GM13976 (cell line): ENCODE results near the gene MRPL53.
A peak's percentile ranks its signal among the peaks of the same experiment; 100 is the strongest.

Source experiments
- DNase-seq: peaks from one replicate; pipeline ENCODE4 v3.0.0; 2012; ENCODE audit warnings: low spot score
- CTCF ChIP-seq: IDR thresholded peaks from 2 replicates; pipeline ENCODE4 v1.5.1; 2012; ENCODE audit warnings: borderline replicate concordance, mild to moderate bottlenecking; ENCODE audit not compliant: insufficient read depth; ENCODE audit errors: extremely low read depth, missing control alignments, control extremely low read depth
- in situ Hi-C: fragments of 300-500 bp; cut with MboI; formaldehyde crosslinking; loops from one replicate; pipeline ENCODE4 v1.12.0; 2022; ENCODE audit warnings: low sequenced_read_pairs, mixed read lengths, inconsistent platforms; ENCODE audit not compliant: unreplicated experiment

The MRPL53 gene

DNA sequence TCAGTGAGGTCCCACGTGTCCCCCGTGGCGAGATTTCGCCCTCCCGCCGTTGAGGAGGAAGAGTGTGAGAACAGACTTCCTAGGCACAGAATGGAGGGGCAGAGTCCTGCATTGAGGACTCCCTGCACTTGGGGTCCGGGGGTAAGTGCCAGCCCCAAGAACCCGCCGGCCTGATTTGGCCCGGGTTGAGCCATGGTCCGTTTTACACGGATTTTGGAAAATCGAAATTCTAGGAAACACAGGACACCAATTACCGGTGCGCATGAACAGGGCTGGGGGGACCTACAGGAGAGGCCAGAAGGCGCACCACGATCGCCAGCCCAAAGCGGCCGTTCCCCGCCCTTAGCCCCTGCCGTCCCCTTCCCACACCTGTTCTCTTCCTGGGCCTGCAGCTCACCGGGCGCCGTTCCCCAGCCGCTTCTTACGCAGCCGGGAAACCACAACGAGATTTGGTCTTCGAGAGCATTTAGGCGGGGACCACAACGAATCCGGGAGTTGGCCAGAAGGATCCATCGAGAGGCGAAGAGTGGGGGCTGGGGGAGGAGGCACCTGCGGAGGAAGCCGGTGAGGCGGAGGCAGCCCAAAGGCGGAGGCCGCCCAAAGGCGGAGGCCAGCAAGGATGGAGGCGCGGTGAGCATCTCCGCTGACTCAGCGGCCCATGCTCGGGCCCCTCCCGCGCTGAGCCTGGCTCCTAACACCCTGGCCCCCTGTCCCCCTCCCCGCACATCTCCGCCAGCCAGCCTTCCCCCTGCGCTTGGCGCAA lies 41.3 kb upstream of the MRPL53 start:
- DNase-seq = no peak
- in situ Hi-C loops = no loop called here
- no peak for TF ChIP-seq CTCF

GRCh38 chr2:74512744-74513604 lies 40.5 kb upstream of the MRPL53 start:
- in situ Hi-C loops = no loop called here
- no peak for TF ChIP-seq CTCF
- DNase-seq = no peak

DNA sequence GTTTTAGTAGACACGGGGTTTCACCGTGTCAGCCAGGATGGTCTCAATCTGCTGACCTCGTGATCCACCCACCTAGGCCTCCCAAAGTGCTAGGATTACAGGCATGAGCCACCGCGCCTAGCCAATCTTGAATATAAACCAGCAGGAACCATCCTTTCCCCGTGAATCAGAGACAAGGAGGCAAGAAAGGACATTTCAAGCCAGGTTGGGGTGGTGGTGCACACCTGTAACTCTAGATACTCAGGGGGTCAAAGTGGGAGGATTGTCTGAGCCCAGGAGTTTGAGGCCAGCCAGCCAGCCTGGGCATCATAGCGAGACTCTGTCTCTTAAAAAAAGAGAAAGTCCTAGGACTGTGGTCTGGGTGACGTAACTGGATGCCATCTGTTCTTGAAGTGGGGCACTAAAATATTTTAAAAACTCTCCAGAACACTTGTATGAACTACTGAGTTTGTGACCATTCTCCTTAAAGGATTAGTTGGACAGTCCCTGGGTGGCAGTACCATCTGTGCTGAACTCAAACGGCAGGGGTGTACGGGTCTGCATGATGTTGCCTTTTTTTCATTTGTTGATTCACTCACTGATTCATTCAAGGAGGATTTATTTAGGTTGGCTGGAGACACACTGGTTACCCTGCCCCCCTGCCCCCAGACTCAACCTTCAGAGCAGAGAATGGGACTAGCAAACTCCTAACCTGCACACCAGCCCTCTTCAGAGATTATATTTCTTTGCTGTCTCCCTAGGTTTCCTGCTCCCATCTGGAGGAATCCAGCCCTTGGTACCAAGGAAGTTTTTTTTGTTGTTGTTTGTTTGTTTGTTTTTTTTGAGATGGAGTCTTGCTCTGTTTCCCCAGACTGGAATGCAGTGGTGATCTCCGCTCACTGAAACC lies 38.9 kb upstream of the MRPL53 start:
- in situ Hi-C loops = no loop called here
- DNase-seq = no peak
- TF ChIP-seq CTCF = no peak

- no peak for DNase-seq
- TF ChIP-seq CTCF = no peak
- in situ Hi-C loops = no loop called here
These were observed 37.8 kb upstream of the MRPL53 start for GRCh38 chr2:74510272-74510671.

- DNase-seq = peak; percentile 54
- TF ChIP-seq CTCF = peak; percentile 14
- in situ Hi-C loops = no loop called here
These were observed 35.5 kb upstream of the MRPL53 start for GRCh38 chr2:74507926-74508520.

GRCh38 chr2:74507145-74507925 lies 34.9 kb upstream of the MRPL53 start, which contains the start of gene PCGF1:
Gene PCGF1 (minus strand): TSS chr2:74507695. CDS start chr2:74507668, 27 bp downstream.
- in situ Hi-C loops = no loop called here
- peak; percentile 51 for TF ChIP-seq CTCF
- peak; percentile 97 for DNase-seq
